ENCODE results near the gene LEAP2. TPM values are rescaled to one million over a fixed set of nuclear protein-coding genes. Genes with fewer than 3 reads are reported as not detected.

LEAP2 gene
- total RNA-seq (1 to 10 TPM in 1 of 4 donors, under 1 TPM in 3; 0.51 to 1.1 (median 0.76) TPM), polyA plus RNA-seq (1 to 10 TPM in 2 of 3 donors, under 1 TPM in 1; 0.70 to 2.7 (median 2.4) TPM)
- long read RNA-seq, donor 1, partial matches to known transcripts: 0 of 1 reads
- long read RNA-seq, donor 1, other reads (novel, unspliced or antisense): 0 of 1 reads
- long read RNA-seq, donor 2, partial matches to known transcripts: 0 of 2 reads
- long read RNA-seq, donor 2, other reads (novel, unspliced or antisense): 2 of 2 reads

GRCh38 chr5:132873119-132873929, at the start of gene LEAP2:
Gene LEAP2, plus strand, starts transcription at chr5:132873668. Its CDS starts 27 bp downstream, at chr5:132873695.
- peaks cover 39% of the 10 kb centered on the region for H3K4me1 ChIP-seq
- no peak within 1 kb of the TSS for H3K27ac ChIP-seq
- TF ChIP-seq CTCF (IDR thresholded peaks at IDR 0.05): no peak
- WGBS, 3 donors: 58 to 71% (median 66%) methylated on average over 6 of the region's 6 CpGs
- no peaks in the 10 kb centered on the region for H3K27me3 ChIP-seq (ENCODE audit: insufficient read depth in 3 of 3, low read length in 2 of 3)
- DNase-seq (no peak), ATAC-seq (peak in 3 of 4 donors; percentile 14 to 27 (median 14))
- no peak within 1 kb of the TSS for H3K4me3 ChIP-seq
- intact Hi-C loops (cut with DNase I): no loop called here
- H3K36me3 ChIP-seq (ENCODE audit: insufficient read depth in 1 of 2, low read depth in 1 of 2): peaks cover 9 to 88% of the 10 kb centered on the region in 2 donors
- H3K9me3 ChIP-seq: no peaks in the 10 kb centered on the region

GRCh38 chr5:132824426-132824825, 49.0 kb upstream of the LEAP2 start:
- Histone ChIP-seq H3K9me3 (no peaks in the 10 kb centered on the region), H3K4me1 (peaks cover under 1% of the 10 kb centered on the region), H3K27me3 (ENCODE audit: insufficient read depth in 3 of 3, low read length in 2 of 3) (peaks cover 0 to 35% (median 3%) of the 10 kb centered on the region in 3 donors), H3K36me3 (ENCODE audit: insufficient read depth in 1 of 2, low read depth in 1 of 2) (no peaks in the 10 kb centered on the region), H3K4me3 (no peak overlapping the region), H3K27ac (no peak overlapping the region)
- no peak for DNase-seq
- no peak for ATAC-seq
- WGBS, 3 donors: 93 to 98% (median 95%) methylated on average over 3 of the region's 3 CpGs
- intact Hi-C loops (cut with DNase I): loop anchor here in 1 of 2 donors (5.0 kb wide), 2 partner anchors 167 to 297 kb away; partner anchors contain the start of gene IL13
- no peak for TF ChIP-seq CTCF (IDR thresholded peaks at IDR 0.05)

- 52 to 64% (median 60%) methylated on average over 64 to 71 of the region's 71 CpGs for WGBS, 3 donors
- ATAC-seq (no peak), DNase-seq (no peak)
- H3K27me3 ChIP-seq (ENCODE audit: insufficient read depth in 3 of 3, low read length in 2 of 3): peaks cover 0 to 41% (median 4%) of the 10 kb centered on the region in 3 donors
- H3K4me1 ChIP-seq: peaks cover 5% of the 10 kb centered on the region
- H3K27ac ChIP-seq: no peak overlapping the region
- no peak for TF ChIP-seq CTCF (IDR thresholded peaks at IDR 0.05)
- H3K9me3 ChIP-seq: no peaks in the 10 kb centered on the region
- intact Hi-C loops (cut with DNase I): loop anchor here in 1 of 2 donors (5.0 kb wide), 1 partner anchor 57 kb away; no protein-coding TSS in a partner anchor
- H3K4me3 ChIP-seq: no peak overlapping the region
- no peaks in the 10 kb centered on the region for H3K36me3 ChIP-seq (ENCODE audit: insufficient read depth in 1 of 2, low read depth in 1 of 2)
Measured at GRCh38 chr5:132825033-132825833, 48.2 kb upstream of the LEAP2 start.

- 40 to 55% (median 46%) methylated on average over 43 of the region's 43 CpGs for WGBS, 3 donors
- intact Hi-C loops (cut with DNase I): loop anchor here in 1 of 2 donors (5.0 kb wide), 1 partner anchor 56 kb away; no protein-coding TSS in a partner anchor
- ATAC-seq (no peak), DNase-seq (no peak)
- Histone ChIP-seq H3K4me3 (no peak overlapping the region), H3K9me3 (no peaks in the 10 kb centered on the region), H3K4me1 (peaks cover 5% of the 10 kb centered on the region), H3K36me3 (ENCODE audit: insufficient read depth in 1 of 2, low read depth in 1 of 2) (no peaks in the 10 kb centered on the region), H3K27me3 (ENCODE audit: insufficient read depth in 3 of 3, low read length in 2 of 3) (peaks cover 0 to 48% (median 5%) of the 10 kb centered on the region in 3 donors), H3K27ac (no peak overlapping the region)
- TF ChIP-seq CTCF (IDR thresholded peaks at IDR 0.05): no peak
Measured at GRCh38 chr5:132825834-132826391, 47.6 kb upstream of the LEAP2 start.
